HAP-1 (cell line): ENCODE data around the gene PPEF1.

Experiments used
- DNase-seq, 2 experiments: peaks; one replicate each; pipeline ENCODE4 v3.0.0-alpha.2; 2016 to 2020; ENCODE audit warnings: low spot score in 2 of 2
- H3K27me3 ChIP-seq: fragments of 250-450 bp; sonication (Bioruptor Pico); 2 replicates; pipeline ENCODE4 v1.5.1; 2020; ENCODE audit warnings: low read depth, mild to moderate bottlenecking, moderate library complexity
- H3K36me3 ChIP-seq: fragments of 250-450 bp; sonication (Bioruptor Pico); replicated peaks from 2 replicates; pipeline ENCODE4 v1.5.1; 2020; ENCODE audit warnings: mild to moderate bottlenecking
- H3K4me1 ChIP-seq: fragments of 250-450 bp; sonication (Bioruptor Pico); 2 replicates; pipeline ENCODE4 v1.5.1; 2020; ENCODE audit warnings: mild to moderate bottlenecking
- H3K4me3 ChIP-seq: fragments of 250-450 bp; sonication (Bioruptor Pico); 2 replicates; pipeline ENCODE4 v1.5.1; 2020; ENCODE audit warnings: mild to moderate bottlenecking, moderate library complexity
- H3K9me3 ChIP-seq: fragments of 250-450 bp; sonication (Bioruptor Pico); 2 replicates; pipeline ENCODE4 v1.5.1; 2020; ENCODE audit warnings: mild to moderate bottlenecking, moderate library complexity
- in situ Hi-C: fragments of 300-500 bp; cut with MboI; formaldehyde crosslinking; loops from 3 replicates; pipeline ENCODE4 v1.14.3; 2020; ENCODE audit warnings: low sequenced_read_pairs, inconsistent platforms, mixed read lengths

PPEF1 gene

GRCh38 chrX:18682979-18683387, 24.5 kb upstream of the PPEF1 start:
- H3K36me3 ChIP-seq: no peaks in the 10 kb centered on the region
- no peaks in the 10 kb centered on the region for H3K9me3 ChIP-seq
- no peaks in the 10 kb centered on the region for H3K4me1 ChIP-seq
- no peaks in the 10 kb centered on the region for H3K27me3 ChIP-seq
- no peak for DNase-seq
- no peak overlapping the region for H3K4me3 ChIP-seq
- in situ Hi-C loops: loop anchor here (25.0 kb wide), 1 partner anchor 654 kb away; the partner anchor contains the start of gene PDHA1

DNA sequence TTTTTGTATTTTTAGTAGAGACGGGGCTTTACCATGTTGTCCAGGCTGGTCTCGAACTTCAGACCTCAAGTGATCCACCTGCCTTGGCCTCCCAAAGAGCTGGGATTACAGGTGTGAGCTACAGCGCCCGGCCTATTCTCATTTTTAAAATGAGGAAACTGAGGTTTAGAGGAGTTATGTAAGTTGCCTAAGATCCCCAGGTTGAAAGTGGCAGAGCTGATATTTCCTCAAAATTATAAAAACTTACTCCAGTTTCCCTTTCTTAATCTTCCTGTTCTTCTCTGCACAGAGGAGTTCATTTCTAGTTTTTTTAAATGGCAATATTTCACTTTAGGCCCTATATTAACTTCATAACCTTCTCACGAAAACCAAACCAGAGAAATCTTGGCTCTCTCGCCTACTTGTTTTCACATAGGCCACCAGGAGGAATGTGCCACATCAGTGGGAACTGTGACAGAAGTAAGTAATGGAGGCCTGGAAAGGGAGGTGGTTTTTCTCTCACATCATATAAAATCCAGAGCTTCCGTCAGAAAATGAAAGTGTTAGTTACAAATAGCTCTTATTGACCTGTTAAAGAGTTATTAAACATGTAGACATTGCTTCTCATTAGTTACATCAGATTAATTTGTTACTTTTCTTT, 19.5 kb upstream of the PPEF1 start:
- Histone ChIP-seq H3K27me3 (no peaks in the 10 kb centered on the region), H3K9me3 (no peaks in the 10 kb centered on the region)
- in situ Hi-C loops: loop anchor here (25.0 kb wide), 1 partner anchor 649 kb away; the partner anchor contains the start of gene PDHA1

DNA sequence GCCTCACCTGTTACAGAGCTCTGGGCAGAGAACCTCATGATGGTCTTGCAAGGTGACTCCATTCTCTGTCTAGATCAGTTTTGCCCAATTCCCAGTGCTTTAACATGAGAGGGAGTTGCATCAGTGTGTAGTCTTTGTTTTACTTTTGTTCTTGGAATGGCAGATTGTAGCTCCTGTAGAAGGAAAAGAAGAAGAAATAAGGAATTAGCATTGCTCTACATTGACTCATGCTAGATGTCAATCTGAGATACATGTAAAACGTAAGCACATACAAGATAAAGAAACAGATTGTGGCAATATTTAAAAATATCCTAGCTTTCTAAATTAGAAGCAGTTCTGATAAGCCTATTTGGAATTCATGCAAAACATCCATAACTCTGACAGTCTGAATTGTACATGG, 16.0 kb upstream of the PPEF1 start:
- no peak for DNase-seq
- H3K4me1 ChIP-seq: no peaks in the 10 kb centered on the region
- H3K27me3 ChIP-seq: no peaks in the 10 kb centered on the region
- in situ Hi-C loops: loop anchor here (25.0 kb wide), 1 partner anchor 646 kb away; the partner anchor contains the start of gene PDHA1
- H3K9me3 ChIP-seq: no peaks in the 10 kb centered on the region
- no peak overlapping the region for H3K4me3 ChIP-seq
- no peaks in the 10 kb centered on the region for H3K36me3 ChIP-seq

More for the DNA sequence above, 19.5 kb upstream of the PPEF1 start:
- DNase-seq: no peak
- Histone ChIP-seq H3K4me1 (no peaks in the 10 kb centered on the region), H3K4me3 (no peak overlapping the region), H3K36me3 (no peaks in the 10 kb centered on the region)

GRCh38 chrX:18692541-18692940, 14.9 kb upstream of the PPEF1 start:
- Histone ChIP-seq H3K4me3 (no peak overlapping the region), H3K36me3 (no peaks in the 10 kb centered on the region), H3K4me1 (no peaks in the 10 kb centered on the region), H3K9me3 (no peaks in the 10 kb centered on the region), H3K27me3 (no peaks in the 10 kb centered on the region)
- in situ Hi-C loops: loop anchor here (25.0 kb wide), 1 partner anchor 645 kb away; the partner anchor contains the start of gene PDHA1
- no peak for DNase-seq

- DNase-seq: no peak
- no peak overlapping the region for H3K4me3 ChIP-seq
- no peaks in the 10 kb centered on the region for H3K9me3 ChIP-seq
- no peaks in the 10 kb centered on the region for H3K27me3 ChIP-seq
- no peaks in the 10 kb centered on the region for H3K4me1 ChIP-seq
- in situ Hi-C loops: loop anchor here (25.0 kb wide), 1 partner anchor 641 kb away; the partner anchor contains the start of gene PDHA1
- H3K36me3 ChIP-seq: no peaks in the 10 kb centered on the region
These were observed 10.8 kb upstream of the PPEF1 start for GRCh38 chrX:18696653-18697052.

DNA sequence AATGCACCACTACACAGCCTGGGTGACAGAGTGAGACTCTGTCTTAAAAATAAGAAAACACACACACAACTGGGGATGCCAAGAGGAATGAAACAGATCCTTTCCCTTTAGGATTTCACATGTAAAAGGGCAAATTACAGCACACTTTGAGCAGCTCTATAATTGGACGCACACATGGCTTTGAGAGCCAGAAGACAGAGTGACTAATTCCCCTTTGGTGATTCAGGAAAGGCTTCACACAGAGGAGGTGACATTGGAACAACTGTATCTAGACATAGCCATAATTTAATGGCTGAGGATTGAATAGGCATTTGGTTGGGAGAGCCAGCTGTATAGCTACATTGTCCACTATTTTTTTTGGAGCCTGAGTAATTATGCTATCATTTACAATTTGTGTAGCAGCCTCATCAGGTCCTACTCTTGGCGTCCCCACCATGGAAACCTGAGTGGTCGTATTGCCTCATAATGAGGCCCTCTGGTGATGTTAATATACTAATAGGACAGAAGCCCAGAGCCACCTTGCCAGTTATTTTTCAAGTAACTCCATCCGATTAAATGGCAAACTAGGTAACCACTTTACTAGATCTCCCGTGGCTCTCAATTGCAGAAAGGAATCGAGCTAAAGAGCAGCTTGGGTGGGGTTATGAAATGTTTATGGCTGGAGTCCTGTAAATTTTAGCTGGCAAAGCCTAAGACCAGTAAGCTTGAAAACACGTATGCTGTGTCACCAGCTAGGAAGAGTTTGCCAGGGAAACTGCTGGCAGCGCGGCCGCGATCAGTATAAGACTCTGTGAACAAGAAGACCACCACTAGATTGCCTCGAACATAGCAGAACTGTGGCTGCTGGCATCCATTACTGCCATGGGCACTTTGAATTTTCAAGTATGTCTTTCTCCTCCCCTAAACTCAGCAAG, 8.5 kb upstream of the PPEF1 start:
- H3K4me1 ChIP-seq: no peaks in the 10 kb centered on the region
- no peak for DNase-seq
- no peaks in the 10 kb centered on the region for H3K36me3 ChIP-seq
- in situ Hi-C loops: loop anchor here (25.0 kb wide), 1 partner anchor 638 kb away; the partner anchor contains the start of gene PDHA1
- no peak overlapping the region for H3K4me3 ChIP-seq
- no peaks in the 10 kb centered on the region for H3K9me3 ChIP-seq
- H3K27me3 ChIP-seq: no peaks in the 10 kb centered on the region

- in situ Hi-C loops: no loop called here
- no peak overlapping the region for H3K4me3 ChIP-seq
- peak in 1 of 2 experiments; percentile 17 for DNase-seq
- no peaks in the 10 kb centered on the region for H3K4me1 ChIP-seq
- H3K27me3 ChIP-seq: no peaks in the 10 kb centered on the region
- H3K9me3 ChIP-seq: no peaks in the 10 kb centered on the region
- H3K36me3 ChIP-seq: no peaks in the 10 kb centered on the region
These were observed 5.7 kb upstream of the PPEF1 start for GRCh38 chrX:18701621-18702361.

- no peaks in the 10 kb centered on the region for H3K36me3 ChIP-seq
- H3K4me1 ChIP-seq: no peaks in the 10 kb centered on the region
- H3K4me3 ChIP-seq: no peak overlapping the region
- DNase-seq: no peak
- in situ Hi-C loops: no loop called here
- no peaks in the 10 kb centered on the region for H3K27me3 ChIP-seq
- H3K9me3 ChIP-seq: no peaks in the 10 kb centered on the region
These were observed 4.9 kb upstream of the PPEF1 start for GRCh38 chrX:18702362-18703195.

DNA sequence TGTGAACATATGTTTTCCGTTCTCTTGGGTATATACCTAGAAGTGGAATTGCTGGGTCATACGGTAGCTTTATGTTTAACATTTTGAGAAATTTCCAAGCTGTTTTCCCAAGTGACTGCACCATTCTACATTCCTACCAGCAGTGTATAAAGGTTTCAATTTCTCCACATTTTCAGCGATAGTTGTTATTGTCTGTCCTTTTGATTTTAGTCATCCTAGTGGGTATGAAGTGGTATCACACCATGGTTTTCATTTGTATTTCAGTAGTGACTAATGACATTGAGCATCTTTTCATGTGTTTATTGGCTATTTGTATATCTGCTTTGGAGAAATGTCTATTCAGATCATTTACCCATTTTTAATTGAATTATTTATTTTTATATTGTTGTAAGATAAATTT, 2.4 kb downstream of the PPEF1 start:
- H3K9me3 ChIP-seq: no peaks in the 10 kb centered on the region
- H3K4me1 ChIP-seq: no peaks in the 10 kb centered on the region
- in situ Hi-C loops: no loop called here
- H3K4me3 ChIP-seq: no peak overlapping the region
- no peaks in the 10 kb centered on the region for H3K36me3 ChIP-seq
- no peak for DNase-seq
- H3K27me3 ChIP-seq: peaks cover 7% of the 10 kb centered on the region; the same call in 1 of the 2 replicates

DNA sequence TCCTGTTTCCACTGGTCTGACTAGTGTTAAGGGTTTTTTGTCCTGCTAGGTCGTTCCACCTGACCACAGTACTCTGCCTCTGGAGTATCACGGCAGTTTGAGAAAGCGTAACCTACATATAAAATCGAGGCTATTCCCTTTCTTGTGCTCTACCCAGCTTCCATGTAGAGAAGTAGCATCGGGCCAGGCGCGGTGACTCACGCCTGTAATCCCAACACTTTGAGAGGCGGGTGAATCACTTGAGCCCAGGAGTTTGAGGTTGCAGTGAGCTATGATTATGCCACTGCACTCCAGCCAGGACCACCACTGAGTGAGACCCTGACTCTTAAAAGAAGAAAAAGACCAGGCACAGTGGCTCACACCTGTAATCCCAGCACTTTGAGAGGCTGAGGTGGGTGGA, 7.5 kb downstream of the PPEF1 start:
- no peaks in the 10 kb centered on the region for H3K36me3 ChIP-seq
- H3K4me1 ChIP-seq: no peaks in the 10 kb centered on the region
- no peak overlapping the region for H3K4me3 ChIP-seq
- in situ Hi-C loops: no loop called here
- no peaks in the 10 kb centered on the region for H3K27me3 ChIP-seq
- H3K9me3 ChIP-seq: no peaks in the 10 kb centered on the region
- no peak for DNase-seq

- no peaks in the 10 kb centered on the region for H3K27me3 ChIP-seq
- H3K9me3 ChIP-seq: no peaks in the 10 kb centered on the region
- in situ Hi-C loops: no loop called here
- H3K4me1 ChIP-seq: no peaks in the 10 kb centered on the region
- no peaks in the 10 kb centered on the region for H3K36me3 ChIP-seq
- no peak overlapping the region for H3K4me3 ChIP-seq
- no peak for DNase-seq
These were observed 12.4 kb downstream of the PPEF1 start for GRCh38 chrX:18719852-18720251.

DNA sequence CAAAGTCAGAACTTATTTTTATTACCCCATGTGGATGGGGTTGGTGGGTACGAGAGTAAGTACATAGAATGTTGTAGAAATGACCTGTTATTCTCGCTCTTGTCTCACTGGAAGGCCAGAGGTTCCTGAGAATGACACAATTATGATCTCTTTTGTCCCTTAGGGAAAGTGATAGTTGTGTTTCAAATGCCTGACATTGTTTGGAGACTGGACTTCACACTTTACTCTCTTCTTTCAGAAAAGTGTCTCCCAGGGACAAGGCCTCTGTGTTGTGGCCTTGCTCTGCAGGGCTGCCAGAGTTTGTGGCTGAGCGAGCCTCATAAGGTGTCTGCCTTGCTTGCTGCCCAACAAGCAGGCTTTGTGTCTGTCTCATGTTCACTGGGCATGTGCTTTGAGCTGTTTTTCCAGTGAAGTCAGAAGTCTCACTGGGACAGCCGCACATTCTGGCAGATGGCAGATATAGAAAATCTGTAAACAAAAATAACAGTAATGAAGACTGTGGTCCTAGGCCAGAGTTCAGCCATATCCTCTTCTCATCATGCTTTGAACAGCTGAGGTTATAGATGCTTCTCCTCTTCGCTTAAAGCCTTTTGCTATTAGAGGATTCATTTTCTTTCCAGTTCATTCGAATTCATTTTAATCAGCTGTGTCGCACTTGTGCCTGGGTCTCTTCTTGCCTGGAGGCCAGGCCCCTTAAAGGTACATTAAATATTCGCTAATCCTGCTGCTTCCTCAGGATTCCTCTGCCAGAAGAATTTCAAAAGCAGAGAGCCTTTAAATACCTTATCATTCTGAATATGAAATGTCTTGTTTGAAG, 14.4 kb downstream of the PPEF1 start:
- in situ Hi-C loops: no loop called here
- no peaks in the 10 kb centered on the region for H3K27me3 ChIP-seq
- H3K36me3 ChIP-seq: no peaks in the 10 kb centered on the region
- H3K9me3 ChIP-seq: no peaks in the 10 kb centered on the region
- no peak overlapping the region for H3K4me3 ChIP-seq
- H3K4me1 ChIP-seq: no peaks in the 10 kb centered on the region
- no peak for DNase-seq
